MM.1S (cell line): ENCODE results near the gene EXOC1.

Experiments
- DNase-seq: peaks from one replicate; pipeline ENCODE4 v3.0.0-alpha.2; 2015
- H2AFZ ChIP-seq: fragments of 300-600 bp; sonication (generic); 2 replicates; pipeline ENCODE4 v1.6.0; 2016; ENCODE audit warnings: antibody characterized with exemption, low read length
- H3F3A ChIP-seq: fragments of 300-600 bp; sonication (generic); 2 replicates; pipeline ENCODE4 v1.6.1; 2016; ENCODE audit warnings: mild to moderate bottlenecking, antibody characterized with exemption, low read length, moderate library complexity, mixed read lengths; ENCODE audit not compliant: insufficient read depth
- H3K27ac ChIP-seq: fragments of 300-600 bp; sonication (generic); 2 replicates; pipeline ENCODE4 v1.5.1; 2016; ENCODE audit warnings: mild to moderate bottlenecking, low read length
- H3K27me3 ChIP-seq: fragments of 300-600 bp; sonication (generic); replicated peaks from 2 replicates; pipeline ENCODE4 v1.6.0; 2016; ENCODE audit warnings: low read length; ENCODE audit not compliant: insufficient read depth
- H3K36me3 ChIP-seq: fragments of 300-600 bp; sonication (generic); replicated peaks from 2 replicates; pipeline ENCODE4 v1.6.1; 2016; ENCODE audit warnings: mild to moderate bottlenecking, low read length, mixed read lengths; ENCODE audit not compliant: insufficient read depth
- H3K4me1 ChIP-seq: fragments of 300-600 bp; sonication (generic); 2 replicates; pipeline ENCODE4 v1.6.1; 2016; ENCODE audit warnings: low read length, mixed read lengths
- H3K4me2 ChIP-seq: fragments of 300-600 bp; sonication (generic); 2 replicates; pipeline ENCODE4 v1.6.0; 2016; ENCODE audit warnings: low read depth, low read length
- H3K4me3 ChIP-seq: fragments of 300-600 bp; sonication (generic); 2 replicates; pipeline ENCODE4 v1.5.1; 2016; ENCODE audit warnings: low read length, mixed read lengths
- H3K79me2 ChIP-seq: fragments of 300-600 bp; sonication (generic); 2 replicates; pipeline ENCODE4 v1.6.1; 2016; ENCODE audit warnings: mixed run types, low read length, mixed read lengths
- H3K9ac ChIP-seq: fragments of 300-600 bp; sonication (generic); 2 replicates; pipeline ENCODE4 v1.6.1; 2016; ENCODE audit warnings: low read length, mixed read lengths
- H3K9me2 ChIP-seq: fragments of 300-600 bp; sonication (generic); replicated peaks from 2 replicates; pipeline ENCODE4 v1.6.1; 2016; ENCODE audit warnings: mild to moderate bottlenecking, low read length, mixed read lengths; ENCODE audit not compliant: insufficient read depth
- H3K9me3 ChIP-seq: fragments of 300-600 bp; sonication (generic); replicated peaks from 2 replicates; pipeline ENCODE4 v1.6.1; 2016; ENCODE audit warnings: mild to moderate bottlenecking, low read length, mixed read lengths; ENCODE audit not compliant: insufficient read depth
- H4K20me1 ChIP-seq: fragments of 300-600 bp; sonication (generic); 2 replicates; pipeline ENCODE4 v1.6.1; 2016; ENCODE audit warnings: mild to moderate bottlenecking, low read length, moderate library complexity, mixed read lengths; ENCODE audit not compliant: insufficient read depth
- CTCF ChIP-seq: fragments of 300-600 bp; sonication (generic); IDR thresholded peaks from 2 replicates; pipeline ENCODE4 v1.5.1; 2016; ENCODE audit warnings: antibody characterized with exemption, low read length, mixed read lengths
- EZH2 ChIP-seq: fragments of 300-600 bp; sonication (generic); optimal IDR thresholded peaks from 2 replicates; pipeline ENCODE3; 2017; ENCODE audit warnings: low read depth, mild to moderate bottlenecking, antibody characterized with exemption, low read length, mixed read lengths
- EZH2phosphoT487 ChIP-seq: fragments of 300-600 bp; sonication (generic); IDR thresholded peaks from 2 replicates; pipeline ENCODE4 v1.6.1; 2018; ENCODE audit warnings: antibody characterized with exemption, low read length

The EXOC1 gene

DNA sequence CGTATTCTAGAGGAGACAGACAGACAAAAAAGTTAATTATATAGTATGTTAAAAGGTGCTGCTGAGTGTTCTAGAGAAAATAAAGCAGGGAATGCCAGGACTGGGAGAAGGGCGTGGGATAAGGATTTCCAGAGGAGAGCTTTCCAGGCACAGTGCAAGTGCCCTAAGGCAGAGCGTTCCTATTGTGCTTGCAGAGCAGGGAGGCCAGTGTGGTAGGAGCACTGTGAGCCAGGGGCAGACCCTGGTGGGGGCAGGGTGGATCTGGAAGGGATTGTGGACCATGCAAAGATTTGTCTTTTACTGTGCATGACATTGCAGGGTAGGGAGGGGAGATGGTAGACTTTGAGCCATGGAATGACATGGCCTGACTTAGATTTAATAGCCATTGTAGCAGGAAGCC lies 25.8 kb downstream of the EXOC1 start:
- TF ChIP-seq EZH2 = no peak
- TF ChIP-seq EZH2phosphoT487 = no peak
- no peak for TF ChIP-seq CTCF
- no peak for DNase-seq
- no peaks in the 10 kb centered on the region for H3K9me2 ChIP-seq
- H3K27me3 ChIP-seq = no peaks in the 10 kb centered on the region
- H3K36me3 ChIP-seq = 0 out of 2 replicates have a peak, but pooled peaks cover 3% of the 10 kb centered on the region
- no peak overlapping the region for H3K4me2 ChIP-seq
- no peak overlapping the region for H2AFZ ChIP-seq
- H3K4me1 ChIP-seq = 0 out of 2 replicates have a peak, but pooled peaks cover 3% of the 10 kb centered on the region
- H3K27ac ChIP-seq = no peak overlapping the region
- H3K4me3 ChIP-seq = no peak overlapping the region
- no peaks in the 10 kb centered on the region for H3F3A ChIP-seq
- no peaks in the 10 kb centered on the region for H3K9me3 ChIP-seq
- H3K9ac ChIP-seq = no peak overlapping the region
- H3K79me2 ChIP-seq = no peaks in the 10 kb centered on the region
- H4K20me1 ChIP-seq = no peaks in the 10 kb centered on the region

- Histone ChIP-seq H4K20me1 (no peaks in the 10 kb centered on the region), H3K79me2 (no peaks in the 10 kb centered on the region), H3K27ac (no peak overlapping the region), H3K4me2 (no peak overlapping the region), H3K4me1 (0 out of 2 replicates have a peak, but pooled peaks cover 3% of the 10 kb centered on the region), H3K27me3 (no peaks in the 10 kb centered on the region), H3K9ac (no peak overlapping the region), H3K4me3 (no peak overlapping the region), H3K9me3 (no peaks in the 10 kb centered on the region), H3K9me2 (no peaks in the 10 kb centered on the region), H2AFZ (no peak overlapping the region), H3K36me3 (0 out of 2 replicates have a peak, but pooled peaks cover 3% of the 10 kb centered on the region), H3F3A (no peaks in the 10 kb centered on the region)
- DNase-seq = no peak
- no peak for TF ChIP-seq CTCF
- no peak for TF ChIP-seq EZH2phosphoT487
These were observed 27.3 kb downstream of the EXOC1 start for GRCh38 chr4:55880652-55881280.

DNA sequence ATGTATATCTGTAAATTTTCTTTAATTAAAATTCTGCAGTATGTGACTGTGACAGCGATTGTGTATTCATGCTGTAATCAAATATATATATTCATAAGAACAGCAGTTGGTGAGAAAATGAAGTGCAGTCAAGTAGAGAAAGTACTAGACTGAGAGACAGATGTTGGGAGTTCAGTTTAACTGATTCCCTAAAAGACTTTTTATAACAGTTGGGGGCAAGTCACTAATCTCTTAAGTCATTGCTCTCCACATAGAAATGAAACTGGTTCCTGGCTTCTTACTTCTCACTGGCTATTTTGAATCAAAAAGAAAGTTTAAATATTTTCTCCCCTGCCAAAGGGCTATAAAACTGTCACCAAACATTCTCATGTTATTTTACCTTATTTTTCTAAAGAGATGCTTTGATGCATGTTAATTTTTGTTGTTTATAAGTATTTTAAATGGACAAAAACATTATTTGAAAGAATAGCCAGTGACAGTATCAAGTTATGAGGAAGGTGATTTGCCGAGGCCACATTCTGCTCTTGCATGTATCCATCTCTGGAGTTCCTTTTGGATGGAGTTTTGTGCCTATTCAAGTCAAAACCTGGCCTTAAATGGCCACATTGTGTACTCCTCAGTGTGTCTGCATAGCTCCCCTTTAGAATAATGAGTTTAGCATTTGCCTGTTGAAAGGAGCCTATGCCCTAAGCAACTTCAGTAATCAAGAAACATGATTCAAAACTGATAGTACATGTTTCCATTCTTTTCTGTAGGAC lies 30.8 kb downstream of the EXOC1 start:
- H3K27ac ChIP-seq = no peak overlapping the region
- H3K9me3 ChIP-seq = no peaks in the 10 kb centered on the region
- no peaks in the 10 kb centered on the region for H3K36me3 ChIP-seq
- H3K9me2 ChIP-seq = no peaks in the 10 kb centered on the region
- no peaks in the 10 kb centered on the region for H4K20me1 ChIP-seq
- H3K4me1 ChIP-seq = no peaks in the 10 kb centered on the region
- no peak overlapping the region for H3K4me3 ChIP-seq
- no peak overlapping the region for H3K9ac ChIP-seq
- H3K79me2 ChIP-seq = no peaks in the 10 kb centered on the region
- TF ChIP-seq EZH2 (no peak), EZH2phosphoT487 (no peak), CTCF (no peak)
- no peak overlapping the region for H3K4me2 ChIP-seq
- H2AFZ ChIP-seq = no peak overlapping the region
- no peaks in the 10 kb centered on the region for H3F3A ChIP-seq
- no peaks in the 10 kb centered on the region for H3K27me3 ChIP-seq
- no peak for DNase-seq
